PC-3 (cell line): ENCODE data around the gene P2RX4.

Experiments used
- EZH2 ChIP-seq: fragments of 300-600 bp; sonication (generic); IDR thresholded peaks from one replicate; pipeline ENCODE4 v1.6.1; 2017; ENCODE audit warnings: antibody characterized with exemption, mild to moderate bottlenecking, low read length; ENCODE audit not compliant: unreplicated experiment
- TF ChIP-seq, protein P1 (sequence below): fragments of 300-600 bp; sonication (generic); conservative IDR thresholded peaks from 2 replicates; pipeline ENCODE4 v1.5.1; 2017; ENCODE audit warnings: antibody characterized with exemption, low read depth, mild to moderate bottlenecking, low read length

DNA sequence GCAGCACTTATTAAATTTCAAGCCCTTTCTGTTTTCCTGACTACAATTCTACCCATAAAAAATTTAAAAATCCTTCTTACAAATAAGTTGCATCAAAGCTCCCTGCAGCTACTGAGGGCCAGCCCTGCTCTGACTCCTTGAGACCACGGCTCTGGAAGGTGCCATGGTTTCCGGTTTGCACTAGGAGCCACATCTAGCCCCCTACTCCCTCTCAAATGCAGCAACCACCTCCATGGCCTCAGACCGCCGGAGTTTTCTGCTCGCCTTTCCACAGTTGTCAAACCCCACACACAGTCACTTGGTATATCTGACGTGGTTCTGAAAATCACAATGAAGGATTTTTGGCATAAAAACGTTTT is 30.1 kb downstream of the P2RX4 start:
- TF ChIP-seq, protein P1, sequence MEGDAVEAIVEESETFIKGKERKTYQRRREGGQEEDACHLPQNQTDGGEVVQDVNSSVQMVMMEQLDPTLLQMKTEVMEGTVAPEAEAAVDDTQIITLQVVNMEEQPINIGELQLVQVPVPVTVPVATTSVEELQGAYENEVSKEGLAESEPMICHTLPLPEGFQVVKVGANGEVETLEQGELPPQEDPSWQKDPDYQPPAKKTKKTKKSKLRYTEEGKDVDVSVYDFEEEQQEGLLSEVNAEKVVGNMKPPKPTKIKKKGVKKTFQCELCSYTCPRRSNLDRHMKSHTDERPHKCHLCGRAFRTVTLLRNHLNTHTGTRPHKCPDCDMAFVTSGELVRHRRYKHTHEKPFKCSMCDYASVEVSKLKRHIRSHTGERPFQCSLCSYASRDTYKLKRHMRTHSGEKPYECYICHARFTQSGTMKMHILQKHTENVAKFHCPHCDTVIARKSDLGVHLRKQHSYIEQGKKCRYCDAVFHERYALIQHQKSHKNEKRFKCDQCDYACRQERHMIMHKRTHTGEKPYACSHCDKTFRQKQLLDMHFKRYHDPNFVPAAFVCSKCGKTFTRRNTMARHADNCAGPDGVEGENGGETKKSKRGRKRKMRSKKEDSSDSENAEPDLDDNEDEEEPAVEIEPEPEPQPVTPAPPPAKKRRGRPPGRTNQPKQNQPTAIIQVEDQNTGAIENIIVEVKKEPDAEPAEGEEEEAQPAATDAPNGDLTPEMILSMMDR: no peak
- TF ChIP-seq EZH2: no peak
